OCI-LY1 (cell line): Measurements from ENCODE around the gene ELF4.

ENCODE experiments used
- EZH2 ChIP-seq: fragments of 200-600 bp; sonication (generic), shearing (Covaris generic); IDR thresholded peaks from 2 replicates; pipeline ENCODE4 v1.8.0; 2017; ENCODE audit warnings: borderline replicate concordance, mixed run types, mild to moderate bottlenecking, antibody characterized with exemption, low read length, moderate library complexity, mixed read lengths
- TF ChIP-seq, protein P1 (sequence below): fragments of 200-600 bp; sonication (generic), shearing (Covaris generic); IDR thresholded peaks from 2 replicates; pipeline ENCODE4 v1.5.1; 2017; ENCODE audit warnings: mild to moderate bottlenecking, antibody characterized with exemption, low read length, moderate library complexity, mixed read lengths

DNA sequence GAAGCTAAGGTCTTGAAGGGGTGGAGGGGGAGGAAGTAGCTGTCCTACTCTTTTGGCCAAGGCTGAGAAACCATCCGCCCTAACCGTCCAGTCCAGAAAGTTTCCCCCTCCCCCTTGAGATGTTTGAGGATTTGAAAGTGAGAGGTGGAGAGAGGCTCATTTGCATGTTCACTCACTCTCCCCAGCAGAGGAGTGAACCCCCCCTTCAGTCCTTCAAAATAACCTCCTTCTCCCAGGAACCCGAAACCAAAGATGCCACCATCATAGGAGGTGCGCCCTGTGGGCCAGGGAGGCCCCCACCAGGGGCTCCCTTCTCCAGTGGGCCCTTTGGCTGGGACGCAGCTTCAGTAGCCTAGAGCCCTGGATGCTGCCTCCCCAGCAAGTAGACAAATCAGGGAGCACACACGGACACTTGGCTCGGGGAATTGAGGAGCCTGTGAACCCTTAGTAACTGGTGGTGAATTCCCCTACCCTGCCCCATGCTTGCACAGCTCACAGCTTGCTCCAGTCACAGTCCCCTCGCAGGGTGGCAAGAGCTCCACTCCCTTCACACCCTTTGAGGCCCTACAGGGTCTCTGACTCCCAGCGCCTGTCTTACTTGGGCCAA is 25.6 kb downstream of the ELF4 start:
- TF ChIP-seq, protein P1, sequence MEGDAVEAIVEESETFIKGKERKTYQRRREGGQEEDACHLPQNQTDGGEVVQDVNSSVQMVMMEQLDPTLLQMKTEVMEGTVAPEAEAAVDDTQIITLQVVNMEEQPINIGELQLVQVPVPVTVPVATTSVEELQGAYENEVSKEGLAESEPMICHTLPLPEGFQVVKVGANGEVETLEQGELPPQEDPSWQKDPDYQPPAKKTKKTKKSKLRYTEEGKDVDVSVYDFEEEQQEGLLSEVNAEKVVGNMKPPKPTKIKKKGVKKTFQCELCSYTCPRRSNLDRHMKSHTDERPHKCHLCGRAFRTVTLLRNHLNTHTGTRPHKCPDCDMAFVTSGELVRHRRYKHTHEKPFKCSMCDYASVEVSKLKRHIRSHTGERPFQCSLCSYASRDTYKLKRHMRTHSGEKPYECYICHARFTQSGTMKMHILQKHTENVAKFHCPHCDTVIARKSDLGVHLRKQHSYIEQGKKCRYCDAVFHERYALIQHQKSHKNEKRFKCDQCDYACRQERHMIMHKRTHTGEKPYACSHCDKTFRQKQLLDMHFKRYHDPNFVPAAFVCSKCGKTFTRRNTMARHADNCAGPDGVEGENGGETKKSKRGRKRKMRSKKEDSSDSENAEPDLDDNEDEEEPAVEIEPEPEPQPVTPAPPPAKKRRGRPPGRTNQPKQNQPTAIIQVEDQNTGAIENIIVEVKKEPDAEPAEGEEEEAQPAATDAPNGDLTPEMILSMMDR = no peak
- TF ChIP-seq EZH2 = no peak
